ENCODE data around the gene PPP2CA.
A peak's percentile ranks its signal among the peaks of the same experiment; 100 is the strongest.
"Not testable (repeated sequence)": the region's sequence is repeated elsewhere in the genome, so short reads cannot be mapped to it uniquely, and the experiment has no call there.

Gene PPP2CA

DNA sequence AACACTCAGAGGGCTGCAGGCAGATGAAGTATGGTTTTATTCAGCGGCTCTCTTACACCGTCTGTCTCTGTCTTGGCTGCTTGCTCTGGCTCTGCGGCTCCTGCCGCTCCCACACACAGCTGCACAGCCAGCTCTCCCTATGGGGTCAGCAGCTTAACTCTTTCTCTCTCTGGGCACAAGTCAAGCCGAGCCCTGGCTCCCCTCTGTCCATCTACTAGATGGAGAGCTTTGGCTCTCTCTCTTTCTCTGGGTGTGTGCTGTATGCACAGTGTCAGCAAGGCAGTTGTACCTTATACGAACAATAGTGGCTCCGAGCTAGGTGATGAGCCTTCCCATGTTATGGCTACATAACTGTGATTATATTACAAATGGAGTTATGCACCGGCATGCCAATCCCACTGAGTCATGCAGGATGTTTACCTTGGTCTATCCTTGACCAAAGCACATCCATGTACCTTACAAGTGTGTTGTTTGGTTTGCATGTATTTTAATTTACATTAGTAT lies 19.3 kb upstream of the PPP2CA start:
- peak; percentile 65 for DNase-seq

DNA sequence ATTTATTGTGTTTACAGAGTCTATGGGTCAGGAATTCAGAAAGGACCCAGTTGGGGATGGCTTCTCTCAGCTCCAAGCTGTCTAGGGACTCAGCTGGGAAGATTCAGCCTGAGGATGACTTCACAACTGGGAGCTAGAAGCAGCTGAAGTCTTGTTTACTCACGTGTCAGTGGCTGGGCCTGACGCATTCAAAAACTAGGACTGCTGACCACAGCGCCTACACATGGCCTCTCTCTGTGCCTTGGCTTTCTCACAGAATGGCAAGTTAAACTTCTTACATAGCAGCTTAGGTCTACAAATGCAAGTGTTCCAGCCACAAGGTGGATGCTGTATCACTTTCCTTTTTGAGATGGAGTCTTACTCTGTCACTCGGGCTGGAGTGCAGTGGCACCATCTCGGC lies 16.3 kb upstream of the PPP2CA start:
- DNase-seq = peak; percentile 42

DNA sequence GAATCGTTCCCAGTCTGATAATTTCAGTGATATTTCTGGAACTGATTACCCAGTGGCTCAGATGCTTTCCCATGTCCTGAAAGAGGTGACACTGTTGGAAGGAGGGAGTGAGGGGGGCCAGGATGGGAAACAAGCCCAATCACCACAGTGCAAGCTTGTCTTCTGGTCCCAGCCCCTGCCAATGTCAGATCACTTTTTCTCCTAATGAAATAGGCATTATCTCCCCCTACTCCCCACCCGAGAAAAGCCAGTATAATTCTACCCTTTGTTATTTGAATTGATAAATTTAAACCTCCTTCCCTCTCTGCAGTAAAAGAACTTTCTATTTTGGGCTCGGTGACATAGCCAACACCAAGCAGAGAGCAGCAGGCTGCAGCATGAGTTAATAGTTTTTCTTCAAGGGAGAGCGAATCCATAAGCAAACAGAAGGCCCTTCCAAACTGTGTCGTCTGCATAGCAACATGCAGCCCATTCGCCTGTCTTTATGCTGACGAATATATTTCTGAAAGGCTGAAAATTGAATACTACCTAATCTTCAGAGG lies 14.6 kb upstream of the PPP2CA start:
- DNase-seq = peak; percentile 50

DNA sequence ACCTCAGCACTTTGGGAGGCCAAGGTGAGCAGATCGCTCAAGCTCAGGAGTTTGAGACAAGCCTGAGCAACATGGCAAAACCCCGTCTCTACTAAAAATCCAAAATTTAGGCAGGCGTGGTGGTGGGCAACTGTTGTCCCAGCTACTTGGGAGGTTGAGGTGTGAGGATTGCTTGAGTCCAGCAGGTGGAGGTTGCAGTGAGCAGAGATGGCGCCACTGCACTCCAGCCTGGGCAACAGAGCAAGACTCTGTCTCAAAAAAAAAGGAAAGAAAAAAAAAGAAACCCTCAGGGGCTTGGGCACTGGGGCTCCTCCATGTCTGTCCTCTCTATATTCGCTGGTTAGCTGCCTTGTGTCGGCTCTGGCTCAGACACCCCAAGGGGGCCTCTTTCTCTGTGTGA lies 10.9 kb upstream of the PPP2CA start:
- DNase-seq = no peak

DNA sequence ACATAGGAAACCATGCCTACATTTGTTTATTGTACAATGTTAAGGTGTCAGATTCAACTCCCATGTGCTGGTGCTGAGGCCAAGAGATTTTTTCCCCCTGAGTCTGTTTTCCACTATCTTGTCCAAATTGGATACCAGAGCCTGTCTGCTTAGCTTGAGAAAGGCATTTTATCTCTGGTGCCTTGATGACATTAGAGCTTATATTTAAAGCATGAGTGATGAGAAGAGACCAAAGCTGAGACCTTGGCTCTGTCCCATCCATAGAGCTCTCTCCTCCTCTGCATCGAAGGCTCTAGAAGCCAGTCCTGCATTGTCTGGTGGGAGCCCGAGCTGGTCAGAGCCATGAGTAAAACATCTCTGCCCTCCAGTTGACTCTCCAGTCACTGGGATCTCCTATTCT lies 10.4 kb upstream of the PPP2CA start:
- no peak for DNase-seq

DNA sequence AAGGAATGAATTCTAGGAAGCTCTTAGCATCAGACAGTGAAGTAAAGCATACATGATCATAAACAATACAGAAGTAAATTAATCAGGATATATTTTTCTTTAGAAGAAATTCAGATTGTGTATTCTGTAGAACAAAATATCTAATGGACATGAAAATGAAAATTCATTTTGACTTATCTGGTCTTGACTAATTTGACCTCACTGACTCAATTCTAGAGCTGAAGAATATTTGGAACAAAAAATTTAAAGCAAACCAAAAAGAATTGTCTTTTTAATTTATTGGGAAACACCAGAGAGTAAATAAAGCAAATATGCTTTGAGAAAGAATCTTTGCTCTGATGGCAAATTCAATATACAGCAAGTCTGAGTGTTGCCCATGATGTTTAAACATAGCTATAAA lies 2.8 kb upstream of the PPP2CA start:
- no peak for DNase-seq

DNA sequence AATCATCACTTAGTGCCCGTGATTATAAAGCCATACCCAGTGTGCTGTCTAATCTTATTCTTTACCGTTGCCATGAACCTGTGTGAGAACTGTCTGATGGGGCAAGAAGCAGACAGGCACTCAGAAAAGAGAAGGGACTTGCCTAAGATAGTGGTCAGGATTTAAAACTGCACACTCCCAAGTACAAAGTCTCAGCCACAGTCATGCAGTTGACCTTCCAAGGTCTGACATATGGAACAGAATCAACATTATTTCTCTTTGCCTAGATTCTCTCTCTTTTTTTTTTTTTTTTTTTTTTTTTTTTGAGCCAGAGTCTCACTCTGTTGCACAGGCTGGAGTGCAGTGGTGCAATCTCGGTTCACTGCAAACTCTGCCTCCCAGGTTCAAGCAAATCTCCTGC lies 1.9 kb upstream of the PPP2CA start:
- no peak for DNase-seq

DNA sequence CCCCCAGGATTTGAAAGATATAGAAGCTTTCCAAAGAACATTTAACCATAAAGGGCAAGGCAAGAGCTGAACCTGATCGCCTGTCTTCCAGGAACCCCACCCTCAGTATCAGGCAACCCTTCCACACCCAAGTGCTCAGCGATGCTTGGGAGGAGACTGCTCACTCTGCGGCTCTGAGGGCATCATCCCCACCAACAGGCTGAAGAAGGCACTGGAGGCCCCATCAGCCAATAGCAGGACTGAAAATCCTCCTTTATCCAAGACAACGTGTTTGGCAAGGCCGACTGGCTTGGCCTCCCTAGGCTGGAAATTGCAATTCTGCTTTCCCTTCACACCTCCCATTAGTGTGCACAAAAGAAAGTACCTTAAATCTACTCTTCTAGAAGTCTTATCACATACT lies 1.4 kb upstream of the PPP2CA start:
- no peak for DNase-seq

DNA sequence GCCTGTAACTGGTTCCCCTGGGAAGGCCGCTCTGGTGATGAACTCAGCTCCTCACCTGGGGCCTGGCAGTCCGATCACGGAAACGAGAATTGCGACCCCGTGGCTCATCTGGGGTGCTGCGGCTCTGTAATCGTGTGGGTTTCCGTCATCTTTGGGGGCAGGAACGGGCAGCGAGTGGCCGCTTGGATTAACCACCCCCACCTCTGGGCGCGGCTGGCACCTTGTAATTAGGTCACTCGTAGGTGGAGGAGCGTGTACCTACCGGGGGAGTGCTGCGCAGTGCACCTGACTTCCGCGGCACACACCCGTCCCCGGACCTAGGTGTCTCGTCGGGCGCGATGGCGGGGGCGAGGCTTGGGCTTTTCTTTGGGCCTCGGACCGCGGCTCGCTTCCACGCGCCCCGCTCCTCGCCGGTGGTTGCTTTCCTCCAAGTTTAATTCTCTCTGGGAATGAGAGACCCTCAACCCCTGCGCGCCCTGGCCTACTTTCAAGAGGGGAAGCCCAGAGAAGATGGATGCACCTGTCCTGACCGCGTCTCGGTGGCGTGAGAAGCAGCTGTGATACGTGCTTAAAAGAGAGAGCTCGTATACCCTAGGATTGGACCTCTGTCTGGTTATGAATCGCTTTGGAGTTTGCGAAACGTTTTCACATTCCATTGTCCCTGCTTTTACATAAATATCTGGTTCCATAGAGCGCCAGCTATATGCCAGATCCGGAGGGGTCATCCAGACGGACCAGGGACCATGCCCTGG lies 744 bp upstream of the PPP2CA start:
- peak; percentile 13 for DNase-seq

DNA sequence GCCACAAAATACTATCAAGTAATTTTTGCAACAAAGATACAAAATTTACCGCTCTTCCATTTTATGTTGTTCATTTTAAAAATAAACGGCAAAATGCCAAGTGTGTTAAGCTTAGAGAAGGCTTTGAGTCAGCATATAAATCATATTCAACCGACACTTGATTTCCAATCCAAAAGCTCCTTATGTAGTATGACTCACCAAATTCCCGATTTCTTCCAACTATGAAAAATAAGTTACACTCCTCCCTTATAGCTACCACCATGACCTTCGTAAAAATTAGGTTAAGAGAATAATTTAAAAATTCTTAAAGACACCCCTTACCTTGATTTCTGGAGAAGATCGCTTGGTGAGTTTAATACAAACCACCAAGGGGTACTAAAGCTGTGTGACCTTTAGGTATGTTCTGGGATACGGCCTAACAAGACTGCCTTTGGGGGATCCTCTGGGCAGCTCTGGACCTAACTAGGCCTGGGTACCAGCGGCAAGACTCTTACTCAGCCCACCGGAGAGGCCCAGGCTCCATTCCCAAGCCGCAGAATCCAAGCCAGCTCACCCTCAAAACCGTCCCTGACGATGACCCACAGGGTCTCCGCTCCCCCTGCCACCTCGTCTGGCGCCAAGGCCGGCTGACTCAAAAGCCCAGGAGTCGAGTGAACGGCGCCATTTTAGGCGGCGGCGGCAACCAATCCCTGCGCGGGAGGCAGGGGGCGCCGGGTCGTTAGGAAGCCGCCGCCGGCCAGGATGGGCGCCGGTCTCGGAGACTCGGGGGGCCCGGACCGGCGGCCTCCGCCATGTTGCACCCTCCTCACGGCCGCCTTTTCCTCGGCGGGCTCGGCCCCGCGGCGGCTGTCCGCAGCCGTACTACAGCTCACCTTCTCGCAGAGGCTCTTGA lies 739 bp downstream of the PPP2CA start:
- peak; percentile 86 for DNase-seq

DNA sequence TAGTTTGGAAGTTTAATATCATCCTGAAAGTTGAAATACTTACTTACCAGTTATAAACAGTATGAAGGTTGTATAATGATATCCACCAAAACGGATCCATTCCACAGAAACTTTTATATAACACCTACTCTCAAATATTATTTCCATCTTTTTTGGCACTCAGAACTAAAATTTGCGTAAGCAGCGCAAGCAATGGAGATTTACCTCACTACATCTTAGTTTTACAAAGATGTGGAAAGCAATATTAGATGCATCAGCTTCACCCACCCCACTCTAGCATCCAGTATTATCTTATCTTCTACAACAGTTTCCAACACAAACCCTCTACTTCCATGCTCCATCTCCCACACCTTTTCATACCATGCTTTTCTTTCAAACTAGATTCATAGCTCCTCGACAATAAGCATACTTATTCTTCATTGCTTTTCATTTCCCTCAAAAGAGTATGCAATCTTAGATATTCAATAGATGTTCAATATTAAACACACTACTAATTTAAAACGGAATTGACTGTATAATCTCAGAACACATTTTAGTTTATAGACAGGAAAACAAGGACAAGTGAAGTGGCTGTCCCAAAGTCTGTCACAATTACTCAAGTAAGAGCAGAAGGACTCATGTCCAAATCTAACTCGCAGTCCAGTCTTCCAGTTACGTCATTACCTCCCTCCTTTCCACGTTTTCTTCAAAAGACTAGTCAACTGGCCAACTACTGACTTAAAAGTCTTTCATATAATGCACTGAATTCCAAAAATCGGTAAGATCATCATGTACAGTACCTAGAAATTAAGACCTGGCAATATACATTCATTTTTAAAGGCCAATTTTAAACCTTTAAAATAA lies 2.2 kb downstream of the PPP2CA start:
- no peak for DNase-seq

DNA sequence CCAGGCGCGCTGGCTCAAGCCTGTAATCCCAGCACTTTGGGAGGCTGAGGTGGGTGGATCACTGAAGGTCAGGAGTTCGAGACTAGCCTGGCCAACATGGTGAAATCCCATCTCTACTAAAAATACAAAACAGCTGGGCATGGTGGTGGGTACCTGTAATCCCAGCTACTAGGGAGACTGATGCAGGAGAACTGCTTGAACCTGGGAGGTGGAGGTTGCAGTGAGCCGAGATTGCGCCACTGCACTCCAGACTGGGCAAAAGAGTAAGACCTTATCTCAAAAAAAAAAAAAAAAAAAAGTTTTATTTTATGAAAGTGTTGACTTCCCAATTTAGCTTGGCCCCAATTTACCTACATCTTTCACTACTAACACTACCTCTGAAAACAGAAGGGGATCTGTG lies 4.2 kb downstream of the PPP2CA start:
- DNase-seq = not testable (repeated sequence)

DNA sequence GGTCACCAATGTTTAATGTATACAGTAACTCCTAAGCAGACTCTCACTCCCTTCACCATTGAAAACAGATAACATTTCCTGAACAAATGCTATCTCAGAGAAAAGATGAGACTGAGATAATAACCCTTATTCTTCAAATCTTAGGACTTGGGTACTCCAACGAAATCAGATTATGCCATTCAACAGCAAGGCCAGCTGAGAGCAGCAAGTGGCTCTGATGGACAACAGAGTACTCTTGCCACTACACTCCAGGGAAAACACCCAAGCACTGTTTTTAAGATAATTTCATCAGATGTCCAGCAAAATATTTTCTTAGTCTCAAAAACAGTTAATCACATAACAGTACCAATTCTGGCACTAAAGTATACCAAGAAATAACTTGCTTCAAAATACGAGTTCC lies 10.1 kb downstream of the PPP2CA start:
- DNase-seq = no peak

DNA sequence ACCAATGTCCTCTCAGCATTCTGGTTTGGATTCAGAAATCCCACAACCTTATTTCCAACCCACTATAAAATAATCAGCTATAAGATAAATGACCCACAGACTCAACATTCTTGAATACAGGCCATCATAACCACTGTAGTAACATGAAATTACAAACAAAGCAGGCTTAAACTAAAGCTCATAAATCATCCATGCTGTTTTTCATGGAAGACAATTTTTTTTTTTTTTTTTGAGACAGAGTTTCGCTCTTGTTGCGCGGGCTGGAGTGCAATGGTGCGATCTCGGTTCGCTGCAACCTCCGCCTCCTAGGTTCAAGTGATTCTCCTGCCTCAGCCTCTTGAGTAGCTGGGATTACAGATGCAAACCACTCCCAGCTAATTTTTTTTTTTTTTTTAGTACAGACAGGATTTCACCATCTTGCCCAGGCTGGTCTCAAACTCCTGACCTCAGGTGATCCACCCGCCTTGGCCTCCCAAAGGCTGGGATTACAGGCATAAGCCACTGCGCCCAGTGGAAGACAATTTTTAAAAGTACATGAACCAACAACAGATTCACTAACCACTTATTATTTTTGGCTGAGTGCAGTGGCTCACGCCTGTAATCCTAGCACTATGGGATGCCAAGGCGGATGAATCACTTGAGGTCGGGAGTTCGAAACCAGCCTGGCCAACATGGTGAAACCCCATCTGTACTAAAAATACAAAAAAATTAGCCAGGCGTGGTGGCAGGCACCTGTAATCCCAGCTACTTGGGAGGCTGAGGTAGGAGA lies 14.4 kb downstream of the PPP2CA start:
- DNase-seq = peak; percentile 71

DNA sequence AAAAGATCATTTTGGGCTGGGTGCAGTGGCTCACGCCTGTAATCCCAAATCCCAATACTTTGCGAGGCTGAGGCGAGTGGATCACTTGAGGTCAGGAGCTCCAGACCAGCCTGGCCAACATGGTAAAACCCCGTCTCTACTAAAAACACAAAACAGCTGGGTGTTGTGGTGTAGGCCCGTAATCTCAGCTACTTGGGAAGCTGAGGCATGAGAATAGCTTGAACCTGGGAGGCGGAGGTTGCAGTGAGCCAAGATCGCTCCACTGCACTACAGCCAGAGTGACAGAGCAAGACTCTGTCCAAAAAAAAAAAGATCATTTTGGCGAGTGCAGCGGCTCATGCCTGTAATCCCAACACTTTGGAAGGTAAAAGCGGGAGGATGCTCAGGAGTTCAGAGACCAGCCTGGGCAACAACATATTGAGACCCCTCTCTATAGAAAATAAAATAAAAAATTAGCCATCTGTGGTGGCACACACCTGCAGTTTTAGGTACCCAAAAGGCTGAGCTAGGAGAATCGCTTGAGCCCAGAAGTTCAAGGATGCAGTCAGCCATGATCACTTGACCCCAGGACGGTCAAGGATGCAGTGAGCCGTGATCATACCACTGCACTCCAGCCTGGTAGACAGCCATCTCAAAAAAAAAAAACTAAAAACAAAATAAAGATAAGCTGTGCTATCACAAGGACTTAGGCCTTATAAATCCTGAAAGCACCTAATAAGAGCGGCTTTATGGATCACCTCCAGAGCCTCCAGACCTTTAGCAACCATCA lies 16.2 kb downstream of the PPP2CA start:
- no peak for DNase-seq

DNA sequence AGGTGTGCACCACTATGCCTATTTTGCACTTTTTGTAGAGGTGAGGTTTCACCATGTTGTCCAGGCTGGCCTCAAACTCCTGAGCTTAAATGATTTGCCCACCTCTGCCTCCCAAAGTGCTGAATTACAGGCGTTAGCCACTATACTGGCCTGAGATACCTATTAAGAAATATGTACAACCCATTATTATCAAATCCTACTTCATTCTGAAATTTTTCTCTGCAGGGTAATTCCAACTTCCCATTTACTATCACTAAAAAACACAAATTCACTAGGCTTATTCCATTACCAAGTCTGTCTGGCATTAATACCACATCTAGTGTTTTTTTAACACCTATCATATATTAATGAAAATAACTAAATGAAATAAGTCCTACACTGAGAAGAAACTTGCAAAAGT lies 18.2 kb downstream of the PPP2CA start:
- no peak for DNase-seq

DNA sequence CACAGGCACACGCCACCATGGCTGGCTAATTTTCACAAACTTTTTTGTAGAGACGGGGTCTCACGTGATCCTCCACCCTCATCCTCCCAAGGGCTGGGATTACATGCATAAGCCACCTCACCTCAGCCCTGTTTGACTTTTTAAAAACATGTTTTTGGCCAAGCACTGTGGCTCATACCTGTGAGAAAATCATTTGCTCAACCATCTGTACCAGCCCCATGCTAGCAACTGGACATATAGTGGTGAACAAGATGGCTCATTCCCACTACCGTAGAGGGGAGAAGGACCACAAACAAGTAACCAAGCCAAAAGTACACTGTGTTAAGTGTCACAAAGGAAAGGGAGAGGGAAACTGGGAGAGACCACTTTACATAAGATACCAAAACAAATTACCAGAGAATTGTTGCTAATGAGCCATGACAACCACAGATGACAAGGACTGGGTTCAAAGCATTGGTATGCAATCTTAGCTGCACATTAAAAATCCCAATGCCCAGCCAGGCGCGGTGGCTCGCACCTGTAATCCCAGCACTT lies 19.2 kb downstream of the PPP2CA start:
- DNase-seq = no peak

DNA sequence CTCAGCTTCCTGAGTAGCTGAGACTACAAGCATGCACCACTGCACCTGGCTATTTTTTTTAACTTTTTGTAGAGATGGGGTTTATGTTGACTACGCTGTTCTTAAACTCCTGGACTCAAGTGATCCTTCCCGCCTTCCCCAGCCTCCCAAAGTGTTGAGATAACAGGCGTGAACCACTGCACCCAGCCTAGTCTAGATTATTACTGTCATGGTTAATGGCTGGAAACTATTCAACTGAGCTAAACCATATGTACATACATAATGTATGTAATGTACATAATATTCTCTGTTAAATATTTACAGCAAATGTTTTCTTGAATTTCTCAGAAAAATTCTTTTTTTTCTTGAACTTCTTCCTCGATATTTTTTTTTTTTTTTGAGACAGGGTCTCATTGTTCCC lies 21.3 kb downstream of the PPP2CA start:
- no peak for DNase-seq

DNA sequence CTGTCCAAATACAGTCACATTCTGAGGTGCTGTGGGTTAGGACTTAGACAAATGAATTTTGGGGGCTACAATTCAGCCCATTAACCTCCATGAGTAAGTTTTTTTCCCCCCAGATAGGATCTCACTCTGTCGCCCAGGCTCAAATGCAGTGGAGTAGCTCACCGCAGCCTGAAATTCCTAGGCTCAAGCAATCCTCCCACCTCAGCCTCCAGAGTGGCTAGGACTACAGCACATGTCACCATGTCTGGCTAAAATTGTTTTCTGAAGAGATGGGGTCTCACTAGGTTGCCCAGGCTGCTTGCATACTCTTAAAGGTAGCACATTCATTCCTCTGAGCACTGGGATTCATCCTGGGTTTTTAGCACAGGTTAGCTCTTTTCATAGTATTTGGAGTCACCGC lies 22.2 kb downstream of the PPP2CA start:
- no peak for DNase-seq

DNA sequence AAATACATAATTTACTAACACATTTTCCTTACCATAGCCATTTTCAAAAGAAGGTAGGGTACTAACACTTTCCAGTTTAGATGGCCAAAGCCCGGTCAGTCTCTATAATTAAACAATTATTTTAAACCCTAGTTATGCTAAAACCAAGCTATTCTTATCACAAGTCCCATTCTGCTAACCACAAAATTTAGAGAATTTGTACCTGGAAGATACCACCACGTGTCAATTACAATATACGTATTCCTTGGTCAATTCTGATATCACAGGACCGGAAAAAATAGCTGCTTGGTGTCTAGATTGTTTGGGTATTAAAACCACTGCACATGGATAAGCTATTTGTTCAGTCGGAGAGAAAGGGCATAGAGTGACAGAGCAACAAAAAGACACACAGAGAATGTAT lies 30.2 kb downstream of the PPP2CA start:
- no peak for DNase-seq

DNA sequence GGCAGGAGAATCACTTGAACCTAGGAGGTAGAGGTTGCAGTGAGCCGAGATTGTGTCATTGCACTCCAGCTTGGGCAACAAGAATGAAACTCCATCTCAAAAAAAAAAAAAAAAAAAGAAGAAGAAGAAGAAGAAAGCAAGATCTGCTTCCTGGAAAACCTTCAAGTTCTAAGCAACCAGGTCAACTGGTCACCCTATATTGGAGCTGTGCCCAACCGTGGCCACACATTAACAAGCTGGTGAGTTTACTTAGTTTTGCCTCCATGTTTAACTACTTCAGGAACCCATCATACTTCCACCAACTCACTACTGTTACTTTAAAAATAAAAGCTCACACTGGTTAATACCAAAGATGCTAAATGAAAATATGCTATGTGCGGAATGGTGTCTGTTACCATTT lies 36.8 kb downstream of the PPP2CA start:
- DNase-seq = no peak
